ENCODE results near the gene SOCS4.
"Not testable (repeated sequence)": the region's sequence is repeated elsewhere in the genome, so short reads cannot be mapped to it uniquely, and the experiment has no call there.

Gene SOCS4

DNA sequence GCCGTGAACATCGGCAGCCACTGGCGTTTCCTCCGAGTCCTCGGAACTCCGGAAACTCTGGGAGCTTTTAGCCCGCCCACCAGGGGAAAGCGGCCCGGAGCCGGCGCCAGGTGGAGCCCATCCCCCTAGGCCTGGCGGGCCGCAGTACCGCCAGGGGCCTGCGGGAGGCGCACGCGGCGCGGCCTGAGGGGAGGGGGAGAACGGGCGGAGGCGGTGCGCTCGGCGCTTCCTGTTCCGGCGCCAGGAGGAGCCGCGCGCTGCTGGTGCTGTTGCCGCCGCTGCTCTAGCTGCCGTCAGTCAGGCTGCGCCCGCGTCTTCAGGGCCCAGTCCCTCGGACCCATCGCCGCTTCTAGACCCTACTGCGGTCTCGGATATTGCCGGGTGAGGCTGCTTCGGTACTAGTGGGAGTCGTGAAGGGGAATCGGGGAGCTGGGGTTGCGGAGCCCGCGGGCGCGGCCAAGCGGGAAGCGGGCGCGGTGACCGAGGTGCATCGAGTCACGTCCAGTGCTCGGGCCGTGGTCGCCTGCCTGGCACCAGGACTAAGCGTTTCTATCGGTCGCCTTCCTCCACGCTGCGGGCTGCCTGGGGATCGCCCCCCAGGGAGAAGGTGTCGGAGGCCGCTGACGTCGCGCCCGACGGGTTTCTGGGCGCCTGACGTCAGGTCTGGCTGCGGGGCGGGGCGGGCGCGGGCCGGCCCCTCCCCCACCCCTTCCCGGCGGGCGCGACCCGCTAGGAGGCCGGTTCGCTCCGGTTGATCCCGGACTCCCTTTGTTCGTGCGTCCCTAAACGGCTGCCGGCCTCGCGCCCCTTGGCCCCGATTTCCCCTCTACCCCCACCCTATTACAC lies 24.6 kb downstream of the SOCS4 start, which contains the start of gene MAPK1IP1L:
TSS of gene MAPK1IP1L (plus strand) at position 225 of the 846 bp plus-strand sequence. CDS start 10,037 bp downstream, outside the sequence.
- peak; percentile 84 to 86 for DNase-seq (ENCODE audit: low read depth in 2 of 2)

DNA sequence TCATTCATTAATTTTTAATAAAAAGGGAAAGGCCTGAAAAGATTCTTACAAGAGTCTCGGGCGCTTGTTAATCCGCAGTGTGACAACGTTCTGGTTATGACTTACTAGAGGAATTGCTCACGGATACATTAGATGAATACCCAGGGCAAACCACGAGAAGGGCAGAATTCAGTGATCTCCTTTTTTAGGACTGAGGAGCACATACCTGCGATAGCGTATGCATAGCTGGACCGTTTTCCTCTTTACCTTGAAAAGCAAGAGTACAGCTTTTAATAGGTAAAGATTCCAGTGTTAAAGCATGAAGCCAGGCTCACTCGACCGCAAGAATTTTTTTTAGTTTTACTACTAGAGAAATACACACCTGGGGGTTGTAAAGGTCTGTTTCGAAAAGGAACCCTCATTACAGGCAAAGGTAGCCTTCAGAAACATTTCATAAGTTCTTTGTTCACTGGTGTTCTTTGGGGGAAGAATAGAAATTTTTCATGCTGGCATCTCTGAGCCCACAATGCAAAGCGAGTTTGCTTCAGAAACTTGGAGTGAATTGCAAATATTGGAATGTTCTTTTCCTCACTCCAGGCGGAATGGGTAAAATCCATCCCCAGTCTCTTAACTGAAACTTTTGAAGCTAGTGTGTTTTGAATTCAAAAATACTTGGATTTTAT lies 25.4 kb downstream of the SOCS4 start:
- no peak for DNase-seq (ENCODE audit: low read depth in 2 of 2)

DNA sequence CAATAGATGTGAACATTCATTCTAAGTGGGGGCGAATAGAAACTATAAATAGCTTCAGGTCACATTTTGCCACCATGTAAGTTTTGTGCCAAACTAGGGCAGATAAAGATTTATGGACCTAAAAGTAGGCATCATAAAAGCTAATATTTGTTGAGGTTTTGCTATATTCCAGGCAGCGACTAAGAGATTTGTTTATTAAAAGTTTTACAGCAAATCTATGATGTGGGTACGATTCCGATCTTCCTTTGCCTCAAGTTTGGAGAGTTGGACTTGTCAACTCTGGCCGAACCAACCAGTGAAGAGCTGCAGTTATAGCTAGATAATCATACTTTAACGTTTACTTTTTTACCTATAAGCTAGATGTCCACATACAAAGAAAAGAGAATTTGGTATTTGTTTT lies 26.0 kb downstream of the SOCS4 start:
- DNase-seq (ENCODE audit: low read depth in 2 of 2) = no peak

DNA sequence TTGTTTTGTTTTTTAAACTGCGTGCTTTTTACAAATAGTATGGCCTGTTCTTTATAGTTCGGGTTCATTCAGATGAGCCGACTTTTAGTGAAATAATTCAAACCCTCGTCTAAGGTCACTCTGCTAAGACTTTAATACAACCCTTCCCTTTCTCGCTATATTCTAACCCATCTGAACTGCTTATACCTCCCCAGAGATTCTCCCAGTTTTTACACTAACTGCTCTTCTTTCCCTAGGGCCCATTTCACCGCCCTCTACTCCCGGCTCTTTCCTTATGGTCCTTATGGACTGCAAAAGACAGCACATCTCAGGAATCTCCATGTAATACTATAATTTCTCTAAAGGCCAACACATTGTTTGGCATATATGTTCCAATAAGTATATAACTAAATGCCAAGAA lies 26.5 kb downstream of the SOCS4 start:
- DNase-seq (ENCODE audit: low read depth in 2 of 2) = no peak

DNA sequence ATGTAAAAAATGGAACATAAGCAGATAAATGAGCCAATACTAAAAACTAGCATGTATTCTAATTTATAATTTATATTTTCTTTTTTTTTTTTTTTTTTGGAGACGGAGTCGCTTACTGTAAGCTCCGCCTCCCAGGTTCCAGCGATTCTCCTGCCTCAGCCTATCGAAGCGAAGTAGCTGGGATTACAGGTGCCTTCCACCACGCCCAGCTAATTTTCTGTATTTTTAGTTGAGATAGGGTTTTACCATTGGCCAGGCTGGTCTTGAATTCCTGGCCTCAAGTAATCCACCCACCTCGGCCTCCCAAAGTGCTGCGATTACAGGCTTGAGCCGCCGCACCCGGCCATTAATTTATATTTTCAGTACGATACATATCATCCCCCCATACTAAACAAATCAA lies 27.1 kb downstream of the SOCS4 start:
- DNase-seq (ENCODE audit: low read depth in 2 of 2) = no peak

DNA sequence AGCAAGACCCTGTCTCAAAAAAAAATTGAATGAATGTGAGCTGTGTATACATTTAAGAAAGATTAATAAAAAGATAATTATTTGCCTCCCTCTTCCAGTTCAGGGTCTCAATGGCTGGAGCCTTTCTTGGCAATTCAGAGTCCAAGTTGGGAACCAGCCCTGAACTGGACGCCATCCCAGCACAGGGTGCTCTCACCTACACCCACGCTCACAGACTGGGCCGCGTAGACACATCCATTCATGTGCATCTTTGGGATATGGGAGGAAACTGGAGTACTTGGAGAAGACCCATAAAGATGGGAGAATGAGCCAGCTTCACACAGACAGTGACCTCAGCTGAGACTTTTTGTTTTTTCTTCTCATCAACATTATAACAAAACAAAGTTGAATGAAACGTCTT lies 30.9 kb downstream of the SOCS4 start:
- DNase-seq (ENCODE audit: low read depth in 2 of 2) = no peak

DNA sequence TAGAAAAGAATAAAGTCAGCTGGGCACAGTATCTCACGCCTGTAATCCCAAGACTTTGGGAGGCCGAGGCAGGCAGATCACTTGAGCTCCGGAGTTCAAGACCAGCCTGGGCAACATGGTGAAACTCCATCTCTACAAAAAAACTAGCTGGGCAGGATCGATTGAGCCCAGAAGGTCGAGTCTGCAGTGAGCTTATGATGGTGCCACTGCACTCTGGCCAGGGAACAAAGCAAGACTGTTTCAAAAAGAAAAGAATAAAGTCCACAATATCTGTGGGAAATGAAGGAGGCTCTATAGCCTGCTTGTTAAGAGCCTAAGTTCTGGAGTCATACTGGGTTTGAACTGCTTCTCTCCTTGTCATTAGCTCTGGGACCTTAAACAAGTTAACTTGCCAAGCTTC lies 32.3 kb downstream of the SOCS4 start:
- no peak for DNase-seq (ENCODE audit: low read depth in 2 of 2)

DNA sequence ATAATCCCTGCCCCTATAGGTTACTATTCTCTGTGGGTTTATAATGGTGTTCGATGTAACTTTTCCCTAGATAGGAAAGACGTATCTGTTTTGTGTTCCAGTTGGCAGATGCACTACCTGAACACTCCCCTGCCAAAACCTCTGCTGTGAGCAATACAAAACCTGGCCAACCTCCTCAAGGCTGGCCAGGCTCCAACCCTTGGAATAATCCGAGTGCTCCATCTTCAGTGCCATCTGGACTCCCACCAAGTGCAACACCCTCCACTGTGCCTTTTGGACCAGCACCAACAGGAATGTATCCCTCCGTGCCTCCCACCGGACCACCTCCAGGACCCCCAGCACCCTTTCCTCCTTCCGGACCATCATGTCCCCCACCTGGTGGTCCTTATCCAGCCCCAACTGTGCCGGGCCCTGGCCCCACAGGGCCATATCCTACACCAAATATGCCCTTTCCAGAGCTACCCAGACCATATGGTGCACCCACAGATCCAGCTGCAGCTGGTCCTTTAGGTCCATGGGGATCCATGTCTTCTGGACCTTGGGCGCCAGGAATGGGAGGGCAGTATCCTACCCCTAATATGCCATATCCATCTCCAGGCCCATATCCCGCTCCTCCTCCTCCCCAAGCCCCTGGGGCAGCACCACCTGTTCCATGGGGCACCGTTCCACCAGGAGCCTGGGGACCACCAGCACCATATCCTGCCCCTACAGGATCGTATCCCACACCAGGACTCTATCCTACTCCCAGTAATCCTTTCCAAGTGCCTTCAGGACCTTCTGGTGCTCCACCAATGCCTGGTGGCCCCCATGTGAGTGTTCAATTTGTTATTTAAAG lies 35.7 kb downstream of the SOCS4 start:
- no peak for DNase-seq (ENCODE audit: low read depth in 2 of 2)

DNA sequence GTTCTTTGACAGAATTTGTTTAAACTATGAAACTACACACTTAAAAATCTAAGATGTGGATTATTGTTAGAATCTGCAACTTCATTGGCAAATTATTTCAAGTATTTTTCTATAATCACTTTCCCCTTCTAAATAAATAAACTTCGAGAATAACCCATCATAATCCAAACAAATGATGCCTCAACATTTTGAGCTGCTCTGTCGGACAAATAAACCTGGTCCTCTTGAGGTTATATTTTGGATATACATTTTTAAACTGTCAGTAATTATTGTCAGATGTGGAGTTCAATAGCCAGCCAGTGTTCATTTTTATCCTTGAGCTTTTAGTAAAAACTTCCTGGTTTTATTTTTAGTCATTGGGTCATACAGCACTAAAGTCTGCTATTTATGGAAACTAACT lies 37.9 kb downstream of the SOCS4 start:
- not testable (repeated sequence) for DNase-seq (ENCODE audit: low read depth in 2 of 2)

DNA sequence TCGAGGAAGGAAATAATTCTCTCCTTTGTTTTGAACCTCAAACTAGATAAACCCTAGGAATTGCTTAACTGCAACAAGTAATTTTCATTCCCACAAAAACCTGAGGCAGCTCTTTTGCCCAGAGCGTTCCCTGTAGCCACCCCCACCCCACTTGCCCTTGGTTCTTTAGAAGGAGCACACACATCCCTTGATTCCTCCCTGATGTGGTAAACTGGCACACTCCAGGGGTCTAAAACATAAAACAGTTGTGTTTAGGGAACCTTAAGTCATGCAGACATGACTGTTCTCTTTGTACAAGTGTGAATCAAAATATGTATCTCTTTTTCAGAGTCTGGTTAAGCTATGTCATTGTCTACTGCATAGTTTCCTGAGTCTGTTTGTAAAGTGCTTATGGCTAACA lies 38.4 kb downstream of the SOCS4 start:
- DNase-seq (ENCODE audit: low read depth in 2 of 2) = no peak

DNA sequence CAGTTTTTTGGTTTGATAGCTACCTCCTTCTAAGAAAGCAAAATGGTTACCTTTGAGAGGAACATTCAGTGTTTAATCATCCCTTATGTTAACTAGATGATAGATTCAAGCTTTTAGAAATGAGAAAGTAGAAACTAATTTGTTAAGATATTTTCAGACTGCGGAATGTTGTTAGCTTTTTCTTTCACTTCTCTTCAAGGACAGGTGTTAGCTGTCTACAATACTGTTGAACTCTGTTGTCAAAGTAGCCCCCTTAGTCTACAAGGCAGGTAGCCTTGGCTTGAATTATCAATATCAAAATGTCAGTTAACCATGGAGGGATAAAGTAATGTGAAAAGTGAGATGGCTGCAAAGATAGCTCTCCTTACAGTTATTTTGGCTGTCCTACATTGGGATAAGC lies 39.2 kb downstream of the SOCS4 start:
- no peak for DNase-seq (ENCODE audit: low read depth in 2 of 2)

DNA sequence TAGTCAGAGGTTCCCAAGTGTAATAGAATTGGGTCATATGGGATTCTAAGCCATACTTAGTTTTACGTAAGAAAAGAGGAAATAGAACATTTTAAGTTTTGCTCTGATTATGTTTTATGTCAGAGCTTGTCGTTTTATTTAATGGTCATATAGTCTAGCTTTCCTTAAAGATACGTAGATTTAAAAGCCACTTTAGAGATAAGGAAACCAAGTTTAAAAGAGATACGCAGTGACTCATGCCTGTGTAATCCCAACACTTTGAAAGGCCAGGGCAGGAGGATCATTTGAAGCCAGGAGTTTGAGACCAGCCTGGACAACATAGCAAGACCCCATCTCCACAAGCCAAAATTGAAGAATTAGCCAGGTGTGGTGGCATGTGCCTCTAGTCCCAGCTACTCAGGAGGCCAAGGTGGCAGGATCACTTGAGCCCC lies 44.0 kb downstream of the SOCS4 start:
- no peak for DNase-seq (ENCODE audit: low read depth in 2 of 2)

DNA sequence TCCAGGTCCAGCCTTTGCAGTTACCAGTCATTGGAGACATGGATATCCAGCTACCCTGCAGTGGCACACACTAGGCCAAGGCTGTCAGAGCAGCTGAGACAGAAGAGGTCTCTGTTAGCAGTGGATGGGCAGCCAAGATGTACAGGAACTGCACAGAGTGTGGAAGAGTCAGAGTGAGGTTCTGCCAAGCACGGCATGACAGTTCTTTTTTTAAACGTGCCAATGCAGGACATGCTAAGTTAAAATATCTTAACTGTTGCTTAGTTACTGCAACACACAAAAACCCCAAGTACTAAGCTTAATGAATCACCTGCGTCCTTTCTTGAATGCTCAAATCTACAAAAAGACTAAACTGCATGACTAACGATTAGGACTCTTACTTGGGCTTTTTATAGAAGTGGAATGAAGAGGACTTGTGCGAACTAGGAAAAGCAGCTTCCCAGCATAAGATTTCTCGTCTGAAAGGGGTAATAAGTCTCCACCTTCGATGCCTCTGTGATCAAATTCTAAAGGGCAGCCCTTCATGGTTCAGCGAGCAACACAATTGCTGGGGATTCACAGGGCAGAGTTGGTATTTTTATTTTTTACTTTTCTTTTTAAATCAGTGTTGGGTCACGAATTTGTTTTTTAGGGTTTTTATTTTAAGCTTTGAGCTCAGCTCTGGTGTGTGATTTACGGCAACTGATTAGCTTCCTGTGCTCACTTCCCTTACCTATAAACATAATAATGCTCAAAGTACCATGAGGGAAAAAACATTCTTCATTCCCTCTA lies 45.0 kb downstream of the SOCS4 start:
- DNase-seq (ENCODE audit: low read depth in 2 of 2) = no peak

DNA sequence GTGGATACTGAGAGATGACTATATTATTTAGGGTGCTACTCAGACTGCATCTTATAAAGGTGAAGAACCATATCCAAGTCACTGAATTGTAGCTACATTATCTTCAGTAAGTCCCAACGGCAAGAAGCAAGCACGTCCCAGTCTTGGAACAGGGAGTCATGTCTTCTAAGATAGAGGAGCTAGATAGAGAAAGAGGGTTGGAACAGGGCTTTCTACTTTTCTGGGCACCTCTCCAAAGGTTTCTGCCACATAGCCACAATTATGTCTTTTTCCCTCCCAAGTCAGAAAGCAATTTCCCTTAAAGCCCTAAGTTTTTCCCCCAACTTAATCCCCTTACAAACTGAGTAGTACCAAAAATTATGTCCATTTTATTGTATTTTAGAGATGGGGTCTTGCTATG lies 46.8 kb downstream of the SOCS4 start:
- no peak for DNase-seq (ENCODE audit: low read depth in 2 of 2)

DNA sequence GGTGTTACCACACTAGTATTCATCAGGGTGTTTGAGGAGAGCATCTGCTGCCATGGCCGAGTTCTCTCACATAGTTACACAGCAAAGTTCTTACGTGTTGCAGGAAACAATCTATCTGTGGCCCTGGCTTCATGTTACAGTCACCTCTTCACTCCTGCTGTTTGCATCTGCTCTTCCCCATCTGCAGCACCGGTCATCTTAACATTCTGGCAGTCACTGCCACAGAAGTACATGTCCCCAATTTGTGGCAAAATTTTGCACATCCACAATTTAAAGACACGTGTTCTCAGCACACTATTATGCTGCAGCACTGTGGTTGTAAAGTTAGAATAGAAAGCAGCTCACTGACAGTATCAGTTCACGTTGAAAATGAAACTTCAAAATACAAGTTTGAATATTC lies 47.6 kb downstream of the SOCS4 start:
- DNase-seq (ENCODE audit: low read depth in 2 of 2) = no peak

DNA sequence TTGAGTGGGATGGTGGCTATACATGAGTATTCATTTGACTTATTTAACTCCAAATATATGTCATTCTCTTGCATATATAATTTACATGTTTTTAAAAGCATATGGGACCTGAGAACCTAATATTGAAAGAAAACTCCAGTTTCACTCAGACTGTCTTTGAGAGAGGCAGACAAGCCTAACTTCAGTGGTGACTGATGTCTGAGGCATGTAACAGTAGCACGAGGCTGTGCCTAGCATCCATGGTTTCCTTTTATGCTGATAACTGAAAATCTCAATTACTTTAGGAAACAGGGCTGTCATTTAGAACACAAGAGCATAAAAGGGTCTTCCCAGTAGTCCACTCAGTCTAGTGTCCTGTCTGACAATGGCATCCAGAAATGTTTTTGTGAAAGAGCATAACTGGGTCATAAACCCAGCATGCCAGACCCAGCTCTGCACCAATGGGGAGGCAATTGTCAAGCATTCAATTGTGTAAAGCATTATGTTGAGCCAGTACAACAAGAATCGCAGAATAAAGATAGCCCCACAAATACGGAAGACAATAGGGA lies 48.7 kb downstream of the SOCS4 start:
- DNase-seq (ENCODE audit: low read depth in 2 of 2) = no peak

DNA sequence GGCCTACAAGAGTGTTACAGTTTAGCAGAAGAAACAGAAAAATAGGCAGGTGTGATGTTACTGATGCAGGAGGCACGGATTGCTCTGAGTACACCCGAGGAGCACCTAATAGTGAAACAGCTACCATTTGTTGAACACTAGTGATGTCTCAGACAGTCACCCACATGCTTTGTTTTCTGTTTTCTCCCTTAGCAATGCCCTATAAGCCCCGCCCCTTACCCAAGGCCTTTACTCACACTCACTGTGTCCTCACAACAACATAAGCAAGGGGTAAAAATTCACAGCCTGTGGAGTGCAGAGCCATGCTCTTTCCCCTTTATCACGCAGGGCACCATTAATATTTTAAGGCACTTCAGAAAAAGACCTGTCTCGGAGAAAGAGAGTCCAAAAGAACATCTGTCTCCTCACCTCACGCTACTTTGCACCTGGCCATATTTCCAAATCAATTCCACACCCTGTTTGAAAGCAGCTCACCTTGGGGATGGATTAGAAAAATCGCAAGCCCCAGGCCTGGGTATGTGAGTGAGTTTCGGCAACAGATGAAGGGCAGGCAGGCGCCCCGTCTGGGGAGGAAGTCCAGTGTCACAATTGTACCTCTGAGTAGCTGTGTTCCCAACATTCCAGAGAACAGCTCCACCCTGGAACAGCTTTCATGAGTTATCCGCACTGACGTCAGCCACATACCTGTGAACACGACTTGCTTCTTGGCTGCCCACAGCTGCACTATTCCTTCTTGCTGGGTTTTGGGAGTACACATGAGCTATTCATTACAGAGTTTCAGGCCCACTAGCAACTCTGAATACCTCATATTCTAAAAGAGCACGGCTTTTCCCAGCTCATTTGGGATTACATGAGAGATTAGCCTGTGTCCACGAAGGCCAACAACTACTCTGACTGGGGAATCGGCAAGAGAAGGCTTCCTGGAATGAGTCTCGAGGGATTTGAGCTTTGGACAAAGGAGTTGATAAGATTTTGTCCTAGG lies 50.4 kb downstream of the SOCS4 start:
- DNase-seq (ENCODE audit: low read depth in 2 of 2) = no peak

DNA sequence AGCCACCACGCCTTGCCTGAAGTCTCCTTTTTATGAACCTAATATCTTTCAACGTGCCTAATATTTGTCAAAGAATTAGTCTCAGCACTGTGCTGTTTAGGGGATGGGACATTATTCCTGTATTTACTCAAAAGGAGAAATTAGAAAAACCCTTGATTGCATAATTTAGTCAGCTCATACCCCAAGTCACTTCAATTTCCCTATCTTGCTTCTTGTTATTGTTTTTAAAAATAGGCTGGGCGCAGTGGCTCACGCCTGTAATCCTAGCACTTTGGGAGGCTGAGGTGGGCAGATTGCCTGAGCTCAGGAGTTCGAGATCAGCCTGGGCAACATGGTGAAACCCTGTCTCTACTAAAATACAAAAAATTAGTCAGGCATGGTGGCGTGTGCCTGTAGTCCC lies 52.9 kb downstream of the SOCS4 start:
- DNase-seq (ENCODE audit: low read depth in 2 of 2) = not testable (repeated sequence)

DNA sequence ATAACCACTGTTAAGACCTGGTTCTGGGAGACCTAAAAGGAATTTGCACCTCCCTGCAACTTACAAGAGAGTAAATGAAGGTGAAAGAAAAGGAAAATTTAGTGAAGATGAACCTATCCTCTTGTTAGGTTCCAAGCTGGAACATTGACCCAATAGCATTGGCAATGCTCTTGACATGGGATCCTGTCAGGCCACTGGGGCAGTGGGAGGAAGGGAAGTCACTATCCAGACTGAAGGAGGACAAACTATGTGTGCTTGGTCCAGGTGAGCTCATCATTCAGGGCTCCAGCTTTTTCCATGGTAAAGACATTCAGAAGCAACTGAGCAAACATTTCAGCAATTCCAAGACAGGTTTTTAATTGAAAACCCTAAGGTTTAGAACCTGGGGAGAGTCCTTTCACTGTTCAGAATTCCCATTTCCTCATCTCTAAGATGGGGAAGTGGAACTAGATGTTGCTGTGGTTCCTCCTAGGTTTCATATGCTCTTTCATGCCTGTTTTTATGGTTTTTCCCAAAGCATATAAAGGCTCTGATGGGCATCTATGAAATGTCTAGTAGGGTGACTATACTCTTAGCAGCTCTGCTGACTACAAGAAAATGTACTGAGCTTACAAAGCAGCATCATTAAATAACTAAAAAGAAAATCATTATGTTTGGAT lies 57.5 kb downstream of the SOCS4 start:
- no peak for DNase-seq (ENCODE audit: low read depth in 2 of 2)
